Measurements from ENCODE around the gene PRKCB.

PRKCB gene

DNA sequence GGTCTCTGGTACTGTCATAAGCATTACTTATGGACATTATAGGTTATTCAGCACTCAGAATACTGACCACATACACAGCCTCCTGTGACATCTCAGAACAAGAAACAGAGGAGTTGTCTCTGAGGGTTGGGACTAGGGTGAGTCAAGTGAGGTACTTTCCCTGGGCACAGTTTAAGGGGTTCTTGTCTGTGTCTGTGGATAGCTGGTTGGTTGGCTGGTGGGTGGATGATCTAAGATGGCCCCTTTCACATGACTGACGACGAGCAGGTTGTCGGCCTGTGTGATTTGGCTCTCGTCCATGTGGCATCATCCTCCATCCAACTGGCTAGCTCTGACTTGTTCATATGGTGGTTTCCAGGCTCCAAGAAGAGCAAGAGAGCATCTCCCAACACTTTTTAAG lies 163.9 kb downstream of the PRKCB start:
- no peak for DNase-seq (ENCODE audit: low spot score)
- Histone ChIP-seq H3K4me3 (ENCODE audit: severe bottlenecking) (no peak overlapping the region), H3K27me3 (ENCODE audit: insufficient read depth, poor library complexity, severe bottlenecking) (no peaks in the 10 kb centered on the region), H3K9me3 (ENCODE audit: severe bottlenecking) (no peaks in the 10 kb centered on the region), H3K4me1 (ENCODE audit: insufficient read depth, poor library complexity, severe bottlenecking) (no peaks in the 10 kb centered on the region), H3K27ac (ENCODE audit: poor library complexity, severe bottlenecking) (no peak overlapping the region), H3K36me3 (ENCODE audit: low read depth) (no peaks in the 10 kb centered on the region)
- ATAC-seq (ENCODE audit: low read depth), result no peak
- TF ChIP-seq, protein P1, sequence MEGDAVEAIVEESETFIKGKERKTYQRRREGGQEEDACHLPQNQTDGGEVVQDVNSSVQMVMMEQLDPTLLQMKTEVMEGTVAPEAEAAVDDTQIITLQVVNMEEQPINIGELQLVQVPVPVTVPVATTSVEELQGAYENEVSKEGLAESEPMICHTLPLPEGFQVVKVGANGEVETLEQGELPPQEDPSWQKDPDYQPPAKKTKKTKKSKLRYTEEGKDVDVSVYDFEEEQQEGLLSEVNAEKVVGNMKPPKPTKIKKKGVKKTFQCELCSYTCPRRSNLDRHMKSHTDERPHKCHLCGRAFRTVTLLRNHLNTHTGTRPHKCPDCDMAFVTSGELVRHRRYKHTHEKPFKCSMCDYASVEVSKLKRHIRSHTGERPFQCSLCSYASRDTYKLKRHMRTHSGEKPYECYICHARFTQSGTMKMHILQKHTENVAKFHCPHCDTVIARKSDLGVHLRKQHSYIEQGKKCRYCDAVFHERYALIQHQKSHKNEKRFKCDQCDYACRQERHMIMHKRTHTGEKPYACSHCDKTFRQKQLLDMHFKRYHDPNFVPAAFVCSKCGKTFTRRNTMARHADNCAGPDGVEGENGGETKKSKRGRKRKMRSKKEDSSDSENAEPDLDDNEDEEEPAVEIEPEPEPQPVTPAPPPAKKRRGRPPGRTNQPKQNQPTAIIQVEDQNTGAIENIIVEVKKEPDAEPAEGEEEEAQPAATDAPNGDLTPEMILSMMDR (IDR thresholded peaks at IDR 0.05; ENCODE audit: poor library complexity, severe bottlenecking), result no peak

DNA sequence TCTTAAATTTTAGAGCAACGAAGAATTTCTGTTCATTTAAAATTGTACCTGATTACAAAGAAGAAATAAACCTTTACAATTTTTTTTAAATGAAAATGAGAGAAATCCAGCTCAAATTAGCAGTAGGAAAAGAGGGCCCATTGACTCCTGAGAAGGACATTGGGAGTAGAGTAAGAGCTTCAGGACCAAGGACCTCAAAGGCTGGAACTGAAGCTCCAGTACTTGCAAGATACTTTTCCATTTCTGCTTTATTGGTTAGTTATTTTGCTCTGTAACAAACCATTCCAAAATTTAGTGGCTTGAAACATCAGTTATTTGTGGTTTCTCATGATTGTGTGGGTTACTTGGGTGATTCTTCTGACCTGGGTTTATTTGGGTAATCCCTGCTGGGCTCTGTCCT lies 165.9 kb downstream of the PRKCB start:
- TF ChIP-seq, protein P1 (IDR thresholded peaks at IDR 0.05; ENCODE audit: poor library complexity, severe bottlenecking), result no peak
- no peak for ATAC-seq (ENCODE audit: low read depth)
- no peak for DNase-seq (ENCODE audit: low spot score)
- no peaks in the 10 kb centered on the region for H3K4me1 ChIP-seq (ENCODE audit: insufficient read depth, poor library complexity, severe bottlenecking)
- no peaks in the 10 kb centered on the region for H3K9me3 ChIP-seq (ENCODE audit: severe bottlenecking)
- H3K4me3 ChIP-seq (ENCODE audit: severe bottlenecking), result no peak overlapping the region
- H3K27ac ChIP-seq (ENCODE audit: poor library complexity, severe bottlenecking), result no peak overlapping the region
- no peaks in the 10 kb centered on the region for H3K36me3 ChIP-seq (ENCODE audit: low read depth)
- H3K27me3 ChIP-seq (ENCODE audit: insufficient read depth, poor library complexity, severe bottlenecking), result no peaks in the 10 kb centered on the region

DNA sequence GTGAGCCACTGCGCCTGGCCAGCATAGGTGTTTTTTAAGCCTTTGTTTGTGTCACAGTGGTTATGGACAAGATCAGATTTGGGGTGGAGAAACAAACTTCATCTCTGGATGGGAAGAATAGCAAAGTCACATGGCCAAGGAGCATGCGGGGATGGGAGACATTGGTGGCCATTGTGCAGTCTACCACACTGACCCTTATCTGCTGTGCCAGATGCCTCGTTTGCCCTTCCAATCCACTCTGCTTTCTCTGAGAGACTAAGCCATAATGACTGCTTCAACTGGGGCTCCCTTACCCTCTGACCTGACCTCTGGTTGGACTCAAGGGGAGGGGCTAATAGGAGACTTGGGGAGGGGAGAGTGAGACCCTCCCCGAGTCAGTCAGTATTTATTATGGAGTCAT lies 166.8 kb downstream of the PRKCB start:
- TF ChIP-seq, protein P1 (IDR thresholded peaks at IDR 0.05; ENCODE audit: poor library complexity, severe bottlenecking), result no peak

DNA sequence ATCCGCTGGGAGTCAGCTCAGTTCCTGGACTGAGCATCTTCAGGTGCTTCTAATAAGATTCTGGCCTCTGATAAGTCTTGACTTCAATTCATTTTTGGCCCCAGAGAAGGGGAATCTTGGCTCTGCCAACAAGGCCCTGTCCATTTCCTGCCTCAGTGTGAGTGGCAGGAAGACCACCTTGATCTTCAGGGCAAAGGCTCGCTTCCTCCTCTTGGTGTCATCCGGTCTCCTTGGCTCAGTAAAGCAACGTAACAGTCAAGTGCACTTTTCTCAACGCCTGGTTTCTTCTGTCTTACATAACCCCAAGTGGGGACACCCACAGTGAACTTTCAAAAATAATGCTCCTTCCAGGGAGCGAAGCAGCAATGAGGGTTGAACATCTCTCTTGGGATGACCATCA lies 169.8 kb downstream of the PRKCB start:
- no peaks in the 10 kb centered on the region for H3K27me3 ChIP-seq (ENCODE audit: insufficient read depth, poor library complexity, severe bottlenecking)
- H3K9me3 ChIP-seq (ENCODE audit: severe bottlenecking), result no peaks in the 10 kb centered on the region
- no peak for DNase-seq (ENCODE audit: low spot score)
- ATAC-seq (ENCODE audit: low read depth), result no peak
- H3K4me3 ChIP-seq (ENCODE audit: severe bottlenecking), result no peak overlapping the region
- no peaks in the 10 kb centered on the region for H3K36me3 ChIP-seq (ENCODE audit: low read depth)
- TF ChIP-seq, protein P1 (IDR thresholded peaks at IDR 0.05; ENCODE audit: poor library complexity, severe bottlenecking), result no peak
- H3K27ac ChIP-seq (ENCODE audit: poor library complexity, severe bottlenecking), result no peak overlapping the region
- no peaks in the 10 kb centered on the region for H3K4me1 ChIP-seq (ENCODE audit: insufficient read depth, poor library complexity, severe bottlenecking)

More for the DNA sequence above, 166.8 kb downstream of the PRKCB start:
- no peaks in the 10 kb centered on the region for H3K27me3 ChIP-seq (ENCODE audit: insufficient read depth, poor library complexity, severe bottlenecking)
- DNase-seq (ENCODE audit: low spot score), result no peak
- ATAC-seq (ENCODE audit: low read depth), result no peak
- no peaks in the 10 kb centered on the region for H3K36me3 ChIP-seq (ENCODE audit: low read depth)
- no peak overlapping the region for H3K4me3 ChIP-seq (ENCODE audit: severe bottlenecking)
- no peaks in the 10 kb centered on the region for H3K9me3 ChIP-seq (ENCODE audit: severe bottlenecking)
- H3K27ac ChIP-seq (ENCODE audit: poor library complexity, severe bottlenecking), result no peak overlapping the region
- H3K4me1 ChIP-seq (ENCODE audit: insufficient read depth, poor library complexity, severe bottlenecking), result no peaks in the 10 kb centered on the region

DNA sequence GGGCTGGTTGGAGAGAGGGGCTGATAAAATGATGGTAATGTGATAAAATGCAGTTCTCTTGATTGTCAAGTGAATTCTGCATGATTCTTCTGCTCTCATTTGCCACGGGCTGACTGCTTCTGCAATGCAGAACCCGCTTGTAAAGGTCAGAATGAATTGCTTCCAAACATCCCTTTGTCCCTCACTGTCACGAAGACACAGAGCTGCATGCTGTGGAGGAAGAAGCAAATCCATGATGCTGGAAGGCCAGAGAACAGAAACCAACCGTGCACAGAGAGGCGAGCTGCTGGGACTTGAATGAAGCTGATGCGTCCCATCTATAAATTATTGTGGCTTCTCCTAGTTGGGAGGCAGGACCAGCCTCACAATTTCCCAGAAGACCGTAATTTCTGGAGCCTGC lies 171.6 kb downstream of the PRKCB start:
- Histone ChIP-seq H3K27ac (ENCODE audit: poor library complexity, severe bottlenecking) (no peak overlapping the region), H3K4me1 (ENCODE audit: insufficient read depth, poor library complexity, severe bottlenecking) (no peaks in the 10 kb centered on the region), H3K27me3 (ENCODE audit: insufficient read depth, poor library complexity, severe bottlenecking) (no peaks in the 10 kb centered on the region), H3K36me3 (ENCODE audit: low read depth) (no peaks in the 10 kb centered on the region), H3K9me3 (ENCODE audit: severe bottlenecking) (no peaks in the 10 kb centered on the region), H3K4me3 (ENCODE audit: severe bottlenecking) (no peak overlapping the region)
- TF ChIP-seq, protein P1 (IDR thresholded peaks at IDR 0.05; ENCODE audit: poor library complexity, severe bottlenecking), result no peak
- ATAC-seq (ENCODE audit: low read depth) (no peak), DNase-seq (ENCODE audit: low spot score) (no peak)

Measured in RWPE2 (cell line).